ENCODE measurements around the gene RSPH1.

The RSPH1 gene

GRCh38 chr21:42461881-42462877 lies 33.8 kb downstream of the RSPH1 start:
- no peak for DNase-seq

- no peak for DNase-seq
Observed at GRCh38 chr21:42461185-42461520, 34.9 kb downstream of the RSPH1 start.

DNA sequence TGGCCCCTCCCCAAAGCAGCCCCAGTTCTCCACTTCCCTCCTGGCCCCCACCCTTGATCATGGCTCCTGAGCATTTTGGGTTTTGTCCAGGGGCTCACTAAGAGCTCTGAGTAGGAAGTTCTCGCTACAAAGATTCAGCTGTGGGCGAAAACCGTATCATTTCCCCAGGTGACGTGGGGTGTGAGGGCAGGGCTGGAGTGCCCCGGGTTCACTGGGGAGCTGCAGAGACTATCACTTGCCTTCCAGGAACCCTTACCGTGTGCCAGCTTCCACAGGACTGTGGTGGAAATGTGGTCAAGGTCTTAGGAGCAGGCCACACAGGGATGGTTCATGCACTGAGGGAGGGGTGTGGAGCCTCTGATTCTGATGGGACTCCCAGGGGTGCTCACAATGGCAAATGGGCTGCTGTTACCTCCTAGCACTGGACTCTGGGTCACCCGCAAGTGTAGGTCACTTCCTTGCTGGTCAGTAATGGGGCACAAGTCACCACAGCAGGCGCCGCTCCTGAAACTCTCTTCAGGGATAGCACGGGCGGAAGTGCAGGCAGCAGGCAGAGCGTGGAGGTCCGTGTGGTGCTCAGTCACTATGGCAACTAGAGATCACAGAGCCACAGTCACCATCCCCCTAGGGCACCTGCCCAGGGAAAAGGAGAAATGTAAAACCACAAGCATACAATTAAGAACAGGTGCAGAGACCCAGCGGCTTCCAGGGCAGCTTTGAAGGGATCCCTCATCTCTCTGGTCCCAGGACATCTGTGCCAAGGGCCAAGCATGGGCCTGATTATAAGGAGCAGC lies 35.4 kb downstream of the RSPH1 start:
- peak; percentile 35 for DNase-seq

DNA sequence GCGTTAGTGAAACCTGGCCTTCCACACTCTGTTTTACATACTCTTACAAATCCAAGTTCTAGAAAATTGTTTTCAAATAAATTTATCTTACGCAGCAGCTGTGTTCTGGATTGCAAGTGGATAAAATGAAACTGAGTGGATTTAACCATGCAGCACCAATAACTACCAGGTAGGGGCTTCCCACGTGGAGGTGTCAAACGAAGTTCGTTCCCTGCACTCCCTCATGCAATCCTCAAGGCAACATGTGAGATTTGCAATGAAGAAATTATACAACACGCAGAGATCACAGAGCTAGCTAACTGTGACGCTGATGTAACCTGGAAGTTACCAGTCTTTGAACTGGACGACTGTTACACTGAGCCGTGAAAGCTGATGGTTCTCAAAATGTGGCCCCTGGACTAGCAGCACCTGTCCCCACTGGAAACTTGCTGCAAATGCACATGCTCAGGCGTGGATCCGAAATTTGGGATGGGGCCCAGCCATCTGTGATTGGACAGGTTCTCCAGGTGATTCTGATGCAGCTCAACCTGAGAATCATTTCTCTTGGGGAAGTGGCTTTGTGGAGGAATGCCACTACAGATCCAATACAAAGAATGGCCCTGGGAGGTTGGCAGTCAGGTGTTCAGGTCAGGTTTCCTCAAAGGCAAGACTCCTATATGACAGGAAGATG lies 36.3 kb downstream of the RSPH1 start:
- no peak for DNase-seq

- DNase-seq, result no peak
Observed at GRCh38 chr21:42459082-42459460, 37.0 kb downstream of the RSPH1 start.

GRCh38 chr21:42456457-42456856 lies 39.6 kb downstream of the RSPH1 start:
- DNase-seq, result peak; percentile 19

- DNase-seq, result no peak
Observed at GRCh38 chr21:42455754-42456440, 40.1 kb downstream of the RSPH1 start.

- no peak for DNase-seq
Observed at GRCh38 chr21:42455196-42455595, 40.8 kb downstream of the RSPH1 start.

GRCh38 chr21:42454786-42455185 lies 41.2 kb downstream of the RSPH1 start:
- no peak for DNase-seq

- no peak for DNase-seq
Observed at GRCh38 chr21:42453986-42454570, 41.9 kb downstream of the RSPH1 start.

- DNase-seq, result no peak
Observed at GRCh38 chr21:42453224-42453985, 42.6 kb downstream of the RSPH1 start.

GRCh38 chr21:42452401-42453223 lies 43.4 kb downstream of the RSPH1 start:
- no peak for DNase-seq

GRCh38 chr21:42451941-42452340 lies 44.1 kb downstream of the RSPH1 start:
- no peak for DNase-seq

- DNase-seq, result no peak
Observed at GRCh38 chr21:42448686-42449085, 47.3 kb downstream of the RSPH1 start.

DNA sequence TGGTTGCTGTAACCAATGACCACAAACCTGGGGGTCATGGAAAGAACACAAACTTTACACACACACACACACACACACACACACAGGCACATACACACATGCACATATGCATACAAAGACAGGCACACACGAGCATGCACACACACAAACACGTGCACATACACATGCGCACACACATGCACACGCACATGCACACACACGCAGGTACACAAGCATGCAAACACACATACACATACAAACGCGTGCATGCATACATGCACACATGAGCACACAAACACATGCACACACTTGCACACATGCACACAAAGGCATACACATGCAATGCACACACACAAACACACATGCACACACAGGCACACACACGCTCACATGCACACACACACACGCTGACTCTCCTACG lies 48.3 kb downstream of the RSPH1 start:
- DNase-seq, result no peak

DNA sequence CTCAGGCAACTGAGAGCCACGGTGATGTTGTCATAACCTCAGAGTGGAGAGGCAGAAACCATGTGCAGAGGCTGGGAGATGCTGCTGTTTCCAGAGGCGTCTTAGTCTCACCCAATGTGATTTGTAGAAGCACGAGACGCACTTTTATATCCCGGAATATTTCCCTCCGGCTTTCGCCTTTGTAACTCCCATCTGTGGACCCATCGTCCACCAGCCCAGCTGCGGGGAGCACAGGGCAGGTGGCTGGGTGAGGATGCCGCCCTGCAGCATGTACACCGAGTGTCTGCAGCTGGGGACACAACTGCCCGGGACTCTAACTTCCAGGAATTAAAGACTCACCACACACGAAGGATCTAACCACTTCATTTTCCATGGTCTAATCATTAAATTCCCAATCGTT lies 48.8 kb downstream of the RSPH1 start:
- no peak for DNase-seq

- DNase-seq, result no peak
Observed at GRCh38 chr21:42446531-42446930, 49.5 kb downstream of the RSPH1 start.

DNA sequence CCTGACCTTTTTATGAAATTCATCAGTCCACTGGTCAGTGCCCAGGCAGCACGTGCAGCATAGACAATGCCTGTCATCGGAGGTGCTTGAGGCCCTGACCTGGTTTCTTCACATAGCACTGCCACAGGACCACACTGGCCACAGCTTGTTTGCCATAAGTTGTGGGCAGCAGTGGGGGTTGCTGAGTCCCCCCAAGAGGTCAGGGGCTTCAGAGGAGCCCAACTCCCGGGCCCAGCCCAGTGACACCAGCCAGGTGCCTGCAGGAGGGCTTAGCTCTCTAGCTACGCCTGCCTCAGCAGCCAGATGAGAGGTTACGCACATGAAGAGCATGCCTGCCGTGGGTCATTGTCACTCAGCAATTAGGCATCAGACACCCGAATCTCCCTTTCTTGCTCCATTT lies 50.7 kb downstream of the RSPH1 start:
- DNase-seq, result no peak

DNA sequence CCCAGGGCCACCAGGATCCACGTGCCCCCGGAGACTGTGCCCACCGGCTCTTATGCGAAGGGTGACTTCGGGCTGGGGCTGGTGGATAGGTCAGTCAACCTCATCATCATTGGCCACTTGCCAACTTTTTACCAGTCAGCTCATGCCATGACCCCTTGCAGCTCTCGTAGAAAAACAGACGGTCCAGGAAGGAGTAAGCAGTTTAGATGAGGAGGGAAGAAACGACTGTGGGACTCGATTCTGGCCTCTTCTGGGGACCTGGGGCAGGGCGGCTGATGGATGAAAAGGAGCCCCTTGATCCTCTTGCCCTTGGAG lies 51.3 kb downstream of the RSPH1 start:
- DNase-seq, result no peak

- no peak for DNase-seq
Observed at GRCh38 chr21:42443876-42444744, 51.9 kb downstream of the RSPH1 start.
